ENCODE data around the gene DACT1.

DNA sequence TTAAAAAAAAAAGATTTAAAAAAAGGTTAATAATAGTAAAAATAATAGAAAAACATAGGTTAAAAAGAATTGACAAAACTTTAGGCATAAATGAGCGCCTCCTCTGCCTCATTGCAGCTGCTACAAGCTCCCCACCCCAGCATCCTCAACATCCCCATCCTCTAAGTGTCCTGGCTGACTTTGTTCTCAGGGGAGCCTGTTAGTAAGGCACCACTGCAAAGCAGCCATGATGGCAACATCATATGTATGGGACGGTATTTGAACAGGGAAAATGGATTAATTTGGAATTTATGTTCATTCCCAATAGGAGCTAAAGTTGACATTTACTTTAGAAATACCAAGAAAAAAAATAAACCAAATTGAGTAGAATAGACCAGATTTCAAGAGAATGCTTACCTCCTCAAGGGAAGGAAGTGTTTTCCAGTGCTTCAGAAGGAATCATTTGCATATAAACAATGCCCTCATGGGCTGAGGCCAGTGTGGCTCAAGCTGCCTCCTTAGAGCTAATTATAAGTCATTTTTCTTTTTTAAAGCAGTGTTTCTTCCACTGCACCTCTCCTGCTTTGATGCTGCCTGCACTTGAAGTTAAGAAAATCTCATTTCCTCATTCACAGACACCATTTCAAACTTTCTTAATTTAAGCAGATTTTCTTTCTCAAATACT lies 59.6 kb downstream of the DACT1 start:
- TF ChIP-seq POLR2A (IDR thresholded peaks at IDR 0.05), result no peak
- TF ChIP-seq, protein P1, sequence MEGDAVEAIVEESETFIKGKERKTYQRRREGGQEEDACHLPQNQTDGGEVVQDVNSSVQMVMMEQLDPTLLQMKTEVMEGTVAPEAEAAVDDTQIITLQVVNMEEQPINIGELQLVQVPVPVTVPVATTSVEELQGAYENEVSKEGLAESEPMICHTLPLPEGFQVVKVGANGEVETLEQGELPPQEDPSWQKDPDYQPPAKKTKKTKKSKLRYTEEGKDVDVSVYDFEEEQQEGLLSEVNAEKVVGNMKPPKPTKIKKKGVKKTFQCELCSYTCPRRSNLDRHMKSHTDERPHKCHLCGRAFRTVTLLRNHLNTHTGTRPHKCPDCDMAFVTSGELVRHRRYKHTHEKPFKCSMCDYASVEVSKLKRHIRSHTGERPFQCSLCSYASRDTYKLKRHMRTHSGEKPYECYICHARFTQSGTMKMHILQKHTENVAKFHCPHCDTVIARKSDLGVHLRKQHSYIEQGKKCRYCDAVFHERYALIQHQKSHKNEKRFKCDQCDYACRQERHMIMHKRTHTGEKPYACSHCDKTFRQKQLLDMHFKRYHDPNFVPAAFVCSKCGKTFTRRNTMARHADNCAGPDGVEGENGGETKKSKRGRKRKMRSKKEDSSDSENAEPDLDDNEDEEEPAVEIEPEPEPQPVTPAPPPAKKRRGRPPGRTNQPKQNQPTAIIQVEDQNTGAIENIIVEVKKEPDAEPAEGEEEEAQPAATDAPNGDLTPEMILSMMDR (IDR thresholded peaks at IDR 0.05), result no peak

All from breast epithelium (tissue), 3 donors.